H9 (cell line): Measurements from ENCODE around the gene BCAS4. TPM values are rescaled to one million over a fixed set of nuclear protein-coding genes. Genes with fewer than 3 reads are reported as not detected.

ENCODE experiments used
- DNase-seq: peaks from one replicate; pipeline ENCODE4 v3.0.0-alpha.2; 2017
- H2AFZ ChIP-seq: one replicate; pipeline ENCODE4 v1.6.1; 2013; ENCODE audit warnings: mild to moderate bottlenecking, low read length, control low read depth, moderate library complexity
- H2AK5ac ChIP-seq: 2 replicates; pipeline ENCODE4 v1.6.1; 2013; ENCODE audit warnings: low read length, control low read depth, mixed read lengths; ENCODE audit not compliant: insufficient read length
- H2BK120ac ChIP-seq: one replicate; pipeline ENCODE4 v1.6.1; 2013; ENCODE audit warnings: low read depth, mild to moderate bottlenecking, low read length, control low read depth, inconsistent platforms; ENCODE audit not compliant: poor library complexity, severe bottlenecking
- H2BK12ac ChIP-seq: 2 replicates; pipeline ENCODE4 v1.6.1; 2013; ENCODE audit warnings: low read length, control low read depth, mixed read lengths, low read depth; ENCODE audit not compliant: insufficient read length
- H2BK15ac ChIP-seq: 2 replicates; pipeline ENCODE4 v1.6.1; 2013; ENCODE audit warnings: low read depth, low read length, control low read depth
- H2BK20ac ChIP-seq: one replicate; pipeline ENCODE4 v1.6.1; 2013; ENCODE audit warnings: low read depth, mild to moderate bottlenecking, low read length, control low read depth, inconsistent platforms; ENCODE audit not compliant: poor library complexity, severe bottlenecking
- H2BK5ac ChIP-seq: 2 replicates; pipeline ENCODE4 v1.6.1; 2013; ENCODE audit warnings: low read length, control low read depth, mixed read lengths; ENCODE audit not compliant: insufficient read length
- H3K14ac ChIP-seq: 2 replicates; pipeline ENCODE4 v1.6.1; 2013; ENCODE audit warnings: low read length, control low read depth; ENCODE audit not compliant: insufficient read depth
- H3K18ac ChIP-seq: 2 replicates; pipeline ENCODE4 v1.6.1; 2013; ENCODE audit warnings: low read depth, mild to moderate bottlenecking, mixed read lengths, low read length, control low read depth; ENCODE audit not compliant: insufficient read length
- H3K23ac ChIP-seq: 2 replicates; pipeline ENCODE4 v1.6.1; 2013; ENCODE audit warnings: low read length, control low read depth, mixed read lengths, low read depth; ENCODE audit not compliant: insufficient read length
- H3K23me2 ChIP-seq: 2 replicates; pipeline ENCODE4 v1.6.1; 2013; ENCODE audit warnings: low read depth, mild to moderate bottlenecking, mixed read lengths, low read length, control low read depth; ENCODE audit not compliant: insufficient read length, poor library complexity, severe bottlenecking
- H3K27ac ChIP-seq: 2 replicates; pipeline ENCODE4 v1.5.1; 2013; ENCODE audit warnings: low read length, control low read depth, mixed read lengths, low read depth; ENCODE audit not compliant: insufficient read length
- H3K27me3 ChIP-seq: 2 replicates; pipeline ENCODE4 v1.6.1; 2013; ENCODE audit warnings: low read length, control low read depth, inconsistent platforms; ENCODE audit not compliant: insufficient read depth
- H3K4ac ChIP-seq: 2 replicates; pipeline ENCODE4 v1.6.1; 2013; ENCODE audit warnings: low read depth, mild to moderate bottlenecking, control low read depth, inconsistent platforms, low read length, moderate library complexity
- H3K4me1 ChIP-seq: 2 replicates; pipeline ENCODE4 v1.6.1; 2013; ENCODE audit warnings: low read length, control low read depth, inconsistent platforms; ENCODE audit not compliant: insufficient read depth
- H3K4me2 ChIP-seq: 2 replicates; pipeline ENCODE4 v1.6.1; 2013; ENCODE audit warnings: low read length, control low read depth, mixed read lengths; ENCODE audit not compliant: insufficient read length, insufficient read depth
- H3K56ac ChIP-seq: 2 replicates; pipeline ENCODE4 v1.6.1; 2013; ENCODE audit warnings: low read depth, mild to moderate bottlenecking, mixed read lengths, low read length, control low read depth; ENCODE audit not compliant: insufficient read length
- H3K79me1 ChIP-seq: 2 replicates; pipeline ENCODE4 v1.6.1; 2013; ENCODE audit warnings: low read depth, mild to moderate bottlenecking, moderate library complexity, low read length, control low read depth, inconsistent platforms; ENCODE audit not compliant: insufficient read depth, poor library complexity, severe bottlenecking
- H3K79me2 ChIP-seq: 2 replicates; pipeline ENCODE4 v1.6.1; 2013; ENCODE audit warnings: low read length, control low read depth, inconsistent platforms; ENCODE audit not compliant: insufficient read depth
- H3K9ac ChIP-seq: 2 replicates; pipeline ENCODE4 v1.6.1; 2013; ENCODE audit warnings: low read length, control low read depth, mixed read lengths; ENCODE audit not compliant: insufficient read length; ENCODE audit errors: extremely low read depth
- H3K9me3 ChIP-seq: one replicate; pipeline ENCODE4 v1.6.1; 2013; ENCODE audit warnings: low read depth, low read length, inconsistent platforms; ENCODE audit not compliant: control insufficient read depth
- H3T11ph ChIP-seq: one replicate; pipeline ENCODE4 v1.6.1; 2013; ENCODE audit warnings: mild to moderate bottlenecking, low read length, control low read depth, inconsistent platforms
- H4K20me1 ChIP-seq: one replicate; pipeline ENCODE4 v1.6.1; 2013; ENCODE audit not compliant: control insufficient read depth, insufficient read length, insufficient read depth
- H4K5ac ChIP-seq: 2 replicates; pipeline ENCODE4 v1.6.1; 2013; ENCODE audit warnings: low read depth, mild to moderate bottlenecking, mixed read lengths, low read length, control low read depth; ENCODE audit not compliant: insufficient read length
- H4K8ac ChIP-seq: replicated peaks from 2 replicates; pipeline ENCODE4 v1.6.1; 2013; ENCODE audit warnings: low read length, control low read depth, mixed read lengths, low read depth; ENCODE audit not compliant: insufficient read length
- H4K91ac ChIP-seq: 2 replicates; pipeline ENCODE4 v1.6.1; 2013; ENCODE audit warnings: low read depth, mild to moderate bottlenecking, moderate library complexity, mixed read lengths, low read length, control low read depth; ENCODE audit not compliant: insufficient read length
- H3K27ac Mint-ChIP-seq, 3 experiments: 2 replicates in 2 of 3; 3 replicates in 1 of 3; pipeline ENCODE4 v1.8.0; 2020 to 2021; ENCODE audit warnings: mixed read lengths in 3 of 3, mild to moderate bottlenecking in 1 of 3, moderate library complexity in 1 of 3
- H3K27me3 Mint-ChIP-seq: 2 replicates; pipeline ENCODE4 v1.8.0; 2021; ENCODE audit warnings: low read depth, mild to moderate bottlenecking, moderate library complexity, mixed read lengths
- H3K36me3 Mint-ChIP-seq, 3 experiments: 2 replicates in 2 of 3; 3 replicates in 1 of 3; pipeline ENCODE4 v1.8.0; 2020 to 2021; ENCODE audit warnings: low read depth in 3 of 3, mixed read lengths in 3 of 3; ENCODE audit not compliant: insufficient read depth in 1 of 3
- H3K4me1 Mint-ChIP-seq, 2 experiments: 2 replicates each; pipeline ENCODE4 v1.8.0; 2020; ENCODE audit warnings: mixed read lengths in 2 of 2
- H3K4me3 Mint-ChIP-seq, 2 experiments: 2 replicates in 1 of 2; 3 replicates in 1 of 2; pipeline ENCODE4 v1.8.0; 2020 to 2021; ENCODE audit warnings: mild to moderate bottlenecking in 2 of 2, mixed read lengths in 2 of 2, moderate library complexity in 1 of 2
- H3K9me3 Mint-ChIP-seq, 2 experiments: 2 replicates in 1 of 2; 3 replicates in 1 of 2; pipeline ENCODE4 v1.8.0; 2020; ENCODE audit warnings: mild to moderate bottlenecking in 2 of 2, mixed read lengths in 2 of 2, moderate library complexity in 1 of 2
- CTCF ChIP-seq: fragments of 200-600 bp; sonication (generic); conservative IDR thresholded peaks from 3 replicates; pipeline ENCODE4 v1.8.0; 2021; ENCODE audit warnings: antibody characterized with exemption, mild to moderate bottlenecking
- WGBS: extraction: QIAGEN DNeasy Blood & Tissue Kit; methylation state at CpG from one replicate; pipeline ENCODE4 v1.1.7; 2013; ENCODE audit warnings: missing lambda C conversion rate, low lambda C conversion rate, mixed read lengths; ENCODE audit not compliant: insufficient read length; ENCODE audit errors: extremely low coverage; 5-methylcytosine and 5-hydroxymethylcytosine counted together
- total RNA-seq: library from RNA; stranded (reverse); gene quantifications from 2 replicates; pipeline ENCODE4 v1.2.1, GENCODE V29; 2021

Gene BCAS4
- total RNA-seq, 1 experiment from 2014 or later: 16.9 TPM

GRCh38 chr20:50772420-50773185, 22.3 kb upstream of the BCAS4 start:
- Histone ChIP-seq H3K23me2 (no peaks in the 10 kb centered on the region), H4K91ac (no peak overlapping the region), H4K5ac (no peak overlapping the region), H4K20me1 (no peaks in the 10 kb centered on the region), H3K23ac (no peak overlapping the region), H2BK5ac (no peak overlapping the region), H2AFZ (no peak overlapping the region), H3K79me2 (no peaks in the 10 kb centered on the region), H3K27ac (no peak overlapping the region), H2BK120ac (no peak overlapping the region), H3K9me3 (no peaks in the 10 kb centered on the region), H3K79me1 (no peaks in the 10 kb centered on the region), H3K27me3 (no peaks in the 10 kb centered on the region), H3K9ac (no peak overlapping the region), H3T11ph (no peak overlapping the region), H2BK20ac (no peak overlapping the region), H2AK5ac (no peak overlapping the region), H3K4ac (no peak overlapping the region), H3K4me1 (no peaks in the 10 kb centered on the region; the same call in 1 of the 2 replicates), H3K18ac (no peak overlapping the region), H3K14ac (no peak overlapping the region), H3K4me2 (no peak overlapping the region), H2BK12ac (no peak overlapping the region), H3K56ac (no peak overlapping the region), H4K8ac (no peak overlapping the region), H2BK15ac (no peak overlapping the region)
- Mint-ChIP-seq H3K4me3 (no peak overlapping the region), H3K27me3 (no peaks in the 10 kb centered on the region; the same call in 1 of the 2 replicates), H3K27ac (peak overlapping the region in 2 of 3 experiments; percentile 17 to 37; a peak in 2 of 7 replicates), H3K36me3 (no peaks in the 10 kb centered on the region), H3K4me1 (peaks cover 10 to 15% of the 10 kb centered on the region in 2 experiments), H3K9me3 (no peaks in the 10 kb centered on the region)
- WGBS: no CpG with 5 or more reads among the region's 5 CpGs
- DNase-seq: peak; percentile 8
- no peak for TF ChIP-seq CTCF
